Measurements from ENCODE around the gene B4GALT6. TPM values are rescaled to one million over a fixed set of nuclear protein-coding genes. Genes with fewer than 3 reads are reported as not detected.

B4GALT6 gene
- total and polyA plus RNA-seq, 11 donors: 1.3 to 11.9 (median 5.6) TPM

DNA sequence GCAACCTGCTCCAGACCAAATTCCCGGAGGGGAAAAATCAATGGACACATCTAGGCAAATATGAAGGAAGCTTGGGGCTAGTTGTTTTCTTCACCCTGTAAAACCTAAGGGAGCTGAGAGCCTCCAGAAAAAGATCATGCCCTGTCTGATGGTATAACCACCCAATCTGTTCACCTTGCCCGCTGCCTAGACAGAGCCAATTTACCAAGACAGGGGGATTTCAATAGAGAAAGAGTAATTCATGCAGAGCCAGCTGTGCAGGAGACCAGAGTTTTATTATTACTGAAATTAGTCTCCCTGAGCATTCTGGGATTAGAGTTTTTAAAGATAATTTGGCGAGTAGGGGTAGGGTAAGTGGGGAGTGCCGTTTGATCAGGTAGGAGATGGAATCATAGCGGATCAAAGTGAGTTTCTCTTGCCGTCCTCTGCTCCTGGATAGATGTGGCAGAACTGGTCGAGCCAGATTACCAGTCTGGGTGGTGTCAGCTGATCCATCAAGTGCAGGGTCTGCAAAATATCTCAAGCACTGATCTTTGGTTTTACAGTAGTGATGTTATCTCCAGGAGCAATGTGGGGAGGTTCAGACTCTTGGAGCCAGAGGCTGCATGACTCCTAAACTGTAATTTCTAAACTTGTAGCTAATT, 35.1 kb upstream of the B4GALT6 start:
- H3K4me3 ChIP-seq: no peak overlapping the region
- H3K9me3 ChIP-seq: peaks cover 0 to 9% (median 0%) of the 10 kb centered on the region in 12 donors
- ATAC-seq: no peak
- no peak for TF ChIP-seq POLR2A (IDR thresholded peaks at IDR 0.05)
- TF ChIP-seq, protein P1, sequence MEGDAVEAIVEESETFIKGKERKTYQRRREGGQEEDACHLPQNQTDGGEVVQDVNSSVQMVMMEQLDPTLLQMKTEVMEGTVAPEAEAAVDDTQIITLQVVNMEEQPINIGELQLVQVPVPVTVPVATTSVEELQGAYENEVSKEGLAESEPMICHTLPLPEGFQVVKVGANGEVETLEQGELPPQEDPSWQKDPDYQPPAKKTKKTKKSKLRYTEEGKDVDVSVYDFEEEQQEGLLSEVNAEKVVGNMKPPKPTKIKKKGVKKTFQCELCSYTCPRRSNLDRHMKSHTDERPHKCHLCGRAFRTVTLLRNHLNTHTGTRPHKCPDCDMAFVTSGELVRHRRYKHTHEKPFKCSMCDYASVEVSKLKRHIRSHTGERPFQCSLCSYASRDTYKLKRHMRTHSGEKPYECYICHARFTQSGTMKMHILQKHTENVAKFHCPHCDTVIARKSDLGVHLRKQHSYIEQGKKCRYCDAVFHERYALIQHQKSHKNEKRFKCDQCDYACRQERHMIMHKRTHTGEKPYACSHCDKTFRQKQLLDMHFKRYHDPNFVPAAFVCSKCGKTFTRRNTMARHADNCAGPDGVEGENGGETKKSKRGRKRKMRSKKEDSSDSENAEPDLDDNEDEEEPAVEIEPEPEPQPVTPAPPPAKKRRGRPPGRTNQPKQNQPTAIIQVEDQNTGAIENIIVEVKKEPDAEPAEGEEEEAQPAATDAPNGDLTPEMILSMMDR (IDR thresholded peaks at IDR 0.05): no peak
- intact Hi-C loops (cut with DNase I): loop anchor here in 7 of 10 donors (2.0 to 10.0 kb wide), 5 partner anchors 37 to 725 kb away; partner anchors contain the start of gene B4GALT6 (in 1 of the 7)
- no peak for DNase-seq
- H3K4me1 ChIP-seq: peaks cover 0 to 20% (median 0%) of the 10 kb centered on the region in 12 donors
- no peaks in the 10 kb centered on the region for H3K36me3 ChIP-seq
- H3K27ac ChIP-seq: no peak overlapping the region
- peaks cover 0 to 9% (median 0%) of the 10 kb centered on the region in 9 donors for H3K27me3 ChIP-seq
- 84 to 91% (median 89%) methylated on average over 7 of the region's 7 CpGs for WGBS, 4 donors

DNA sequence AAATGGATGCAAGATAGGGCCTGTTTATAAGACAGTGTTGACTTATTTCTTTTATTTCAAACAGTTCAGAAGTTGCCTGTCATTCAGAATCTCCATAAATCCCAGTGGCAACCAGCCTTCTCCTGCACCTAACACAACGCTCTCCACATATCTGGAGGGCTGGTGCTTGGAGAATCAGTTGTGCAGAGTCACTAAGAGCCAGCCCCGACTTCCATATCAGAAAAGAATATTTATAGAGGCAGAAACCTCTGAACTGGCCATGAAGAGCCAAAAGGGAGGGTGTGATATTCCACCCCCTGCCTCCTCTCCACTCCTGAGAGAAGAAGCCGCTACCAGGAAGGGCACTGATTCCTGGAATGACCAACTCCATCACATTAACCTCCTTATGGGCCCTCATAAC, 34.0 kb upstream of the B4GALT6 start:
- DNase-seq: no peak
- H3K27me3 ChIP-seq: peaks cover 0 to under 1% (median 0%) of the 10 kb centered on the region in 9 donors
- intact Hi-C loops (cut with DNase I): no loop called here
- H3K4me3 ChIP-seq: no peak overlapping the region
- H3K36me3 ChIP-seq: no peaks in the 10 kb centered on the region
- TF ChIP-seq, protein P1 (IDR thresholded peaks at IDR 0.05): no peak
- TF ChIP-seq POLR2A (IDR thresholded peaks at IDR 0.05): no peak
- peaks cover 0 to 9% (median 0%) of the 10 kb centered on the region in 12 donors for H3K9me3 ChIP-seq
- no peak overlapping the region for H3K27ac ChIP-seq
- 45 to 59% (median 54%) methylated on average over 3 of the region's 3 CpGs for WGBS, 4 donors
- peaks cover 0 to 15% (median 0%) of the 10 kb centered on the region in 12 donors for H3K4me1 ChIP-seq
- peak in 1 of 4 donors; percentile 53 for ATAC-seq

DNA sequence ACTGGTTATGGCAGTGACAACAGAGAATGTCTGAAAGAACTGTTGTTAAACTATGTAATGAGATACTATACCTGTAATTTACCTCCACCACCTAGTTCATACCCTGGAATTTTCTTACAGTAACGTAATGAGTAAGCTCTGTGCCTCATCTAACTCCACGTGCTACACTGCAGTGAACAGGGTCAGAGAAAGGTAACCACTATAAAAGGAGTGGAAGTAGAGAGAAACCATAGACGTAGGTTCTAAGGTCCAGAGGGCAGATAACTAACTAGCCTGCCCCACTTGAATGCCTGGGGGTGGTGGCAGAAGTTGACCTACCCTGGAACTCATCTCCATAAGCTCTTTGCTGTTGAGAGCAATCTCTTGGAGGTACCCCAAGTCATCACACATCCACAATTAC, 32.0 kb upstream of the B4GALT6 start:
- intact Hi-C loops (cut with DNase I): no loop called here
- DNase-seq (no peak), ATAC-seq (no peak)
- no peak overlapping the region for H3K27ac ChIP-seq
- H3K36me3 ChIP-seq: no peaks in the 10 kb centered on the region
- H3K4me3 ChIP-seq: no peak overlapping the region
- no peaks in the 10 kb centered on the region for H3K27me3 ChIP-seq
- peaks cover 0 to 9% (median 0%) of the 10 kb centered on the region in 12 donors for H3K9me3 ChIP-seq
- 60 to 90% (median 72%) methylated on average over 3 of the region's 3 CpGs for WGBS, 4 donors
- TF ChIP-seq POLR2A (IDR thresholded peaks at IDR 0.05): no peak
- TF ChIP-seq, protein P1 (IDR thresholded peaks at IDR 0.05): no peak
- H3K4me1 ChIP-seq: peaks cover 0 to 13% (median 0%) of the 10 kb centered on the region in 12 donors

DNA sequence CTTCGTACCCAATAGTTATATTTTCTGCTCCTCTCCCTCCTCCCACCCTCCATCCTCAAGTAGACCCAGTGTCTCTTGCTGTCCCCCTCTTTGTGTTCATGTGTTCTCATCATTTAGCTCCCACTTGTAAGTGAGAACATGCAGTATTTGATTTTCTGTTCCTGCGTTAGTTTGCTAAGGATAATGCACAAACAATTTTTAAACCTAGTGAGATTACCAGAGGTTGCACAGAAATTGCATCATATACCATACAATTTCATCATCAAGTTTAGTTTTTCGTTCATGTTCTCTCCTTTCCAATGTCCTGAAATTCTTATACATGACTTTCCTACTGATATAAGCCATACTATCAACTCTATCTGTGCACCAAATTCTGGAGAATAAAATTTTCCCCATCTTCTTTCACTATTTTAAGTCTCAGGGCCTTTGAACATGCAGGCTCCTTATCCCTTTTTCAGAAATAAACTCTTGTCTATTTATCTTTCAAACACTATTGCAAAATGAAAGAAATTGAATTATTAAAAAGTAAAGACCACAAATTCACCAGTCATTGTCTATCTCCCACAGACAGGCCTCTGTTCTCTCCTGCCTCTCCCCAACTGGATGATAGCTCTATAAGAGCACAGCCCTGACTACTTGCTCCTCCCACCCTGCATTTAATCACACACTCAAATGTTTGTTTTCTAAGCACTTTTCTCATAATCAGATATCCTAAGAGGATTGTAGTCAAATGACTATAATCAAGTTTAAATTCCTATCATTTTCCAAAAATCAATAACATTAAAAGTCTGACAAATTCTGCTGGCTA, 27.2 kb upstream of the B4GALT6 start:
- 80 to 89% (median 84%) methylated on average over 3 of the region's 3 CpGs for WGBS, 4 donors
- intact Hi-C loops (cut with DNase I): no loop called here
- Histone ChIP-seq H3K4me3 (no peak overlapping the region), H3K27ac (no peak overlapping the region), H3K4me1 (no peaks in the 10 kb centered on the region), H3K27me3 (no peaks in the 10 kb centered on the region), H3K36me3 (no peaks in the 10 kb centered on the region), H3K9me3 (peaks cover 0 to 5% (median 0%) of the 10 kb centered on the region in 12 donors)
- DNase-seq: no peak
- TF ChIP-seq, protein P1 (IDR thresholded peaks at IDR 0.05): no peak
- TF ChIP-seq POLR2A (IDR thresholded peaks at IDR 0.05): no peak
- ATAC-seq: no peak
